HG02588 (cell line): ENCODE measurements around the gene RLN3.

Experiments used
- ATAC-seq: cut with Tn5 transposase; IDR thresholded peaks from one replicate; pipeline ENCODE4 v1.9.1; 2021; ENCODE audit warnings: mild to moderate bottlenecking, moderate library complexity; ENCODE audit not compliant: unreplicated experiment

RLN3 gene, protein sequence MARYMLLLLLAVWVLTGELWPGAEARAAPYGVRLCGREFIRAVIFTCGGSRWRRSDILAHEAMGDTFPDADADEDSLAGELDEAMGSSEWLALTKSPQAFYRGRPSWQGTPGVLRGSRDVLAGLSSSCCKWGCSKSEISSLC

DNA sequence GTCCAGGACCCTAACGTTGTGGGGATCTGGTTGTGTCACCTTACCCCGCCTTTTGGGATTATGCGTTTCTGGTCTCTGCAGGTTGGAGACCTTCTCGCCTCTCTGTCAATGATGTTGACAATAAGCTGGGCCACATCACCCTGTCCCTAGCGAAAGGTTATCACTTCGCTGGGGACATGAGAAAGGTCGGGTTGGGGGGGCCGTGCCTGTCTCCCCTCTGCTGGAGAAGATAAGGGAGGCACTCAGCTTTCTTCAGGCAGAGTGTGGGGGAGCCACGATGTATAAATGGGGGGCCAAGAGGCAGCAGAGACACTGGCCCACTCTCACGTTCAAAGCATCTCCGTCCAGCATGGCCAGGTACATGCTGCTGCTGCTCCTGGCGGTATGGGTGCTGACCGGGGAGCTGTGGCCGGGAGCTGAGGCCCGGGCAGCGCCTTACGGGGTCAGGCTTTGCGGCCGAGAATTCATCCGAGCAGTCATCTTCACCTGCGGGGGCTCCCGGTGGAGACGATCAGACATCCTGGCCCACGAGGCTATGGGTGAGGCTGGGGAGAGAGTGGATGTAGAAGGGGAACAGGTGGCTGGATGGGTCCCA, at the start of gene RLN3:
Gene RLN3, plus strand, starts transcription at position 293 of the 595 bp plus-strand sequence. Its CDS starts 57 bp downstream, at position 350.
- ATAC-seq: no peak

DNA sequence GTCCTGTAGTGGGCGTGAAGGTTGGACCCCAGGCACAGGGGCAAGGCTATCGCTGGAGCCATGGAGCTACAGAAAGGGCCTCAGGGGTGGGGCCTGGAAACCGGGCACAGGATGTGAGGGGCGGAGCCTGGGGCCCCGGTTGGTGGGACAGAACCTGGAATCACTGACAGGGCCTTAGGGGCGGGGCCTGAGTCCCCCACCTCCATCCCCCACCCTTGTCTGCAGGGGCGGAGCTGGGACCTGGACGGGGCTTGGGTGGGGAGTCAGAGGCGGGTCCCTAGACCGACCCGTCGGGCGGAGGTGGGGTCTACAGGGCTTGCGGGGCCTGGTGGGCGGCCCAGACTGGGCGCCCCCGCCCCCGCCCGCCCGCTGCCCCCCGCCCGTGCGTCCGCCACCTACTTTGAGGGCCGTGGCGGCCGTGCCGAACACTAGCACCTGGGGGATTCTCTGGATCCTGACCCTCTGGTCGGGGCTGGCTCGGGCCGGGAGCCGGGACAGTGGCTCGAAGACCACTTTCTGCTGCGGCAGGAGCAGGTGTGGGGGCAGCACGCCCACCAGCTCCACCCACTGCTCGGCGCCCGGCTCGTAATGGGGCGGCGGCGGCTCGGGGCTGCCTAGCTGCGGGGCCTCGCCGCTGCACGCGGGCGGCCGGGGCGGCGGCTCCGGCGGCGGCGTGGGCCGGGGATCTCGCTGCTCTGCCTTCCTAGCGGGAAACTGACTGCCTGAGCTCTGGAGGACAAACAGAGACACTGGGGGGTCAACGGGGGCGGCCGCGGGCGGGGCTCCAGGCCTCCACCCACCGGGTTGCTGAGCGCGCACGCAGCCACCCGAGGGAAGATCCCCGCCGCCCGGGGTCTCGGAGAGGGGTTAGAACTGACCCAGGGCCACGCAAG, 49.4 kb upstream of the RLN3 start:
- ATAC-seq: no peak

DNA sequence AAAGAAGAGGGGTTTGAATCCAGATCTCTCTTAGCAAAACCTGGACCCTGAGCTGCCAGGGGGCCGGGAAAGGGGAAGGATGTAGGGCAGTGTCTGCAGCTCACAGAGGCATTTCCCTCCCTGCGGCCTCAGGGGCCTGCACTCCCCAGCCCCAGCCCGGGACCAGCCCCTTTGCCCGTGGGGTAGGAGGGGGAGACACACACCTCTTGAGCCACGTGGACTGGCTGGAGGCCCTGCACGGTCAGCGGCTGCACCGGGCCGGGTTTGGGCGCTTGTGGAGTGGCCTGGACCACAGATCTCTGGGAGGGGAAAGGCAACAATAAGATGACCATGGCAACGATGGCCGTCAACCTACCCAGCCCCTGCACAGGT, 48.7 kb upstream of the RLN3 start:
- no peak for ATAC-seq

DNA sequence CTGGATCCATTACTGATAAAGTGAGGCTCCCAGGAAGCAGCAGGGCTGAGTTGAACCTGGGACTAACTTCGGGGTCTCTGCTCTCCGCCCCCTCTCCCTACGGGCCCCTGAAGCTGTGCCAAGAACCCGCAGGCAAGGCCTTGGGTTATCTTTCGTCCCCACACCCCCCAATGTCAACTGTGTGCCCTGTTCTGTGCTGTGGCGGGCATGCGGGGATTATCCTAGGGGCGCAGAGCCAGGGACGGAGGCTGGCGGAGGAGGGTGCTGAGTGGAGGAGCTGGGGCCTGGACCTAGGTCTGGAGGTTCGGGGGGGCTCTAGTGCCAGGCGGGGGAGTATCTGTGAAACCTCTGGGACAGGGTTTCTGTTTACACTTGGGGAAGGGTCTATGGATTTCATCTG, 48.3 kb upstream of the RLN3 start:
- no peak for ATAC-seq

DNA sequence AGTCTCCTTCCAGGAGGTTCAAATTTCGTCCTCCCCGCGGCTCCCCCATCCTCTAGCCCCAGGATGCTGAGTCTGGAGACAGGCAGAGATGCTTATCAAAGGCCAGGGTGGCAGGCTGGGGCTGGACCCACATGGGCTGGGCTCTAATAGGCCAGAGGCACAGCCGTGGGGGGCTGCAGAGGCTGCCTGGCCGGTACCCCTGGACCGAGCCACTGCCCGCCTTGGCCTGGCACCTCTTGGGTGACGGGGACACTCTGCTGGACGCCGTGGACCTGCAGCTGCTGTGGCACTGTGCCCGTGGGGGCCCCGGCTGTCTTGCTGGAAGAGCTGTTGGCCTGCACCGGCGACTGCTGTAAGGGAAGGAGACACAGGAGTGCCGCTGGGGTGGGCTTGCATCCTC, 47.6 kb upstream of the RLN3 start:
- no peak for ATAC-seq

DNA sequence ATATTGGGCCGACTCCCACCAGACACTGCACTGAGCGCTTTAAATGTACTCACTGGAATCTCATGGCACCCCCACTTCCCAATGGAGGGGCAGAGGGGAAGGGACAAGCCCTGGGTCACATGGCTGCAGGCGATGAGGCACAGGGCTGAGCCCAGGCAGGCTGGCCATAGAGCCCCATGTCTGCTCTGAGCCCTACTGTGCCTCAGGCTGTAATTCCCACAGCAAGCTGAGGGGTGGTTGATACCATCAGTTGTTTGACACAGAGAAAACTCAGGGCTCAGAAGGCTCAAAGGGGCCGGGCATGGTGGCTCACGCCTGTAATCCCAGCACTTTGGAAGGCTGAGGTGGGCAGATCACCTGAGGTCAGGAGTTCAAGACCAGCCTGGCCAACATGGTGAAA, 46.9 kb upstream of the RLN3 start:
- ATAC-seq: no peak

DNA sequence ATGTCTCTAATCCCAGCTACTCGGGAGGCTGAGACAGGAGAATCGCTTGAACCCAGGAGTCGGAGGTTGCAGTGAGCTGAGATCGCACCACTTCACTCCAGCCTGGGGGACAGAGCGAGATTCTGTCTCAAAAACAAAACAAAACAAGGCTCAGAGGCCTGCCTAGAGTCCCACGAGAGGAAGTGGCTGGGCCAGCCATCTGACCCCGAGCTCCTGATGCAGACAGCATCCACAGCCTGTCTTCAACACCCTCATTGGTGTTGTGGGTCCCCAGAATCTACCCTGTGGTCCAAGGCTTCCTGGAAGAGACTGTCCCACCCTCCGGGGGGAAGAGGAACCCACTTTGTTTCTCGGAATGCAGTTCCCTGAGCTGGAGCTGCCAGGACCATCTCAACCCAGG, 46.5 kb upstream of the RLN3 start:
- no peak for ATAC-seq

DNA sequence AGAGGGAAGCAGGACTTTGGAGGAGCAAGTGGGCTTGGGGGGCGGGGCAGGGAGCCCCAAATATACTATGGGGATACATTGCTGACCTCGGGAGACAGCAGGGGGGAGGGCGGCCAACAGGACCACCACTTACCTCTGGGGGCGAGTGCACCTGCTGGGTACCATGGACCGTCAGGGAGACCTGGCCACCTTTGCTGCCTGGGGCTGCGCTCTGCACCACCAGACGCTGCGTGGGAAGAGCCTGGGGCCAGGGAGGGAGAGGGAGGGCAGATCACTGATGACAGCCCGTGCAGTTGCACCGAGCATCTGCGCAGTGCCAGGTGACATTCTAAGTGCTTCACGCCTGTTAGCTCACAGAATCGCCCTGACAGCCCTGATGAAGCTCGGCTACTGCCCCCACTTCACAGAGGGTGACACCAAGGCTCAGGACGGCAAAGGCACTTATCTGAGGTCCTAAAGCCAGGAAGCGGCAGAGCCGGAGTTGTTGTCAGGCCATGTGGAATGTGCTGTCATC, 45.9 kb upstream of the RLN3 start:
- no peak for ATAC-seq

DNA sequence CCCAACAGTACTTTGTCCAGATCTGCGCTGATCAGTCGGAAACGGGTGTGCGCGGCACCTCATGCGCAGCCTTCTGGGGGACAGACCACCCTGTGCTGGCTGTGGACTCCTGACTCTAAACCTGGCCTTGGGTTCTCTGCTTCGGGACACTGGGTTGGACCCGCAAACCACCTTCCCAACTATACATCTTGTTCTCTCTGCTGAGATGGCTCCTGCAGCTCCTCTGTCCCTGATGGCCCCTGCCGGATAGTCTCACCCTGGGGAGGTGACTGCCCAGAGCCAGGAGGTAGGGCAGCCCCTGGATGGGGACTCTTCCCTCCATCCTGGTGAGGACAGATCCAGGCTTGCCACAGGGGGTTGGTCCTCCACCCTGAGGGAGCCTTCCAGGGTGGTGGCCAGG, 45.2 kb upstream of the RLN3 start:
- no peak for ATAC-seq

DNA sequence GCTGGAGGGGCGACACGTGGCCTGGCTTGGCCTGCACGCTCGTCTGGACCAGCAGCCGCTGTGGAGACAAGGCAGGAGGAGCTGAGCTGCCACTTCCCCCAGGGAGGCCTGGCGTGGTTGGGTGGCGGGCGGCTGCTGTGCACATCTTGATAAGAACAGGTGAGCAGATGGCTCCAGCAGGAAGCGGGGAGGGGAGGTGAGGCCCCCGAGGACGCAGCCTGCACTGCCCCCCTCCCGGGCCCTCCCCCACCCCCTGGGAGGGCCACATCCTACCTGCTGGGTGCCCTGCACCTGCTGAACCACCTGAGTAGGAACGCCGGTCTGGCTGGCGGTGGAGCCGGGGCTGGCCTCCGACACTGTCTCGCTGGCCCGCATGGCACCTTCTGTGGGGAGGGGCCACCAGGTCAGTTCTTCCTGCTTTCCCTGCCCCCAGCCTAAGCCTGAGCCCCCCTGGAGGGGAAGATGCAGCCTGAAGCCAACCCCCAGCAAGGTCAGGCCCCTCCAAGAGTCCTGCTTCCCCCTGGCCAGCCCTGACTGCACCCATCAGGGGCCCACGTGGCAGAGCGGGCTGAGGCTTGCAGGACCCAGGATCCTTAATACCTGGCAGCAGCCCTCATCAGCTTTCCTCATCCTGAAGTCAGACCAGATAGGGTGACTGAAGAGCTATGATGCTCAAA, 44.6 kb upstream of the RLN3 start:
- no peak for ATAC-seq

DNA sequence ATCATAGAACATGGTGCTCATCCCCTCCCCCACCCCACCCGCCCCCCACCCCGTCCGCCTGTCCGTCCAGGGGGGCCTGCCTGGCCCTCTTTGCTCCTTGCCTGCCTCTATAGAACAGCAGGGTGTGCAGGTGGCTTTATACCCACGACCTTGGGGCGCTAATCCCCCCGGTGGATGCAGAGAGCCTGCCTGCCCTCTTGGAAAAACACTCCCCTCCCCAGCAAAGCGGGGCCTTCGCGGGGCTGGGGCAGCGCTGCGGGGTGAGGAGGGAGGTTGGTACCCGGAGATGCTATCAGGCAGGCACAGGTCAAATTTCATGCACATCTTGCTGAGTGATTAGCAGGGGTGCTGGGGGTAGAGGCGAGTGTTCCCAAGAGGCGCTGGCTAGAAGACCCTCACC, 43.8 kb upstream of the RLN3 start:
- no peak for ATAC-seq

DNA sequence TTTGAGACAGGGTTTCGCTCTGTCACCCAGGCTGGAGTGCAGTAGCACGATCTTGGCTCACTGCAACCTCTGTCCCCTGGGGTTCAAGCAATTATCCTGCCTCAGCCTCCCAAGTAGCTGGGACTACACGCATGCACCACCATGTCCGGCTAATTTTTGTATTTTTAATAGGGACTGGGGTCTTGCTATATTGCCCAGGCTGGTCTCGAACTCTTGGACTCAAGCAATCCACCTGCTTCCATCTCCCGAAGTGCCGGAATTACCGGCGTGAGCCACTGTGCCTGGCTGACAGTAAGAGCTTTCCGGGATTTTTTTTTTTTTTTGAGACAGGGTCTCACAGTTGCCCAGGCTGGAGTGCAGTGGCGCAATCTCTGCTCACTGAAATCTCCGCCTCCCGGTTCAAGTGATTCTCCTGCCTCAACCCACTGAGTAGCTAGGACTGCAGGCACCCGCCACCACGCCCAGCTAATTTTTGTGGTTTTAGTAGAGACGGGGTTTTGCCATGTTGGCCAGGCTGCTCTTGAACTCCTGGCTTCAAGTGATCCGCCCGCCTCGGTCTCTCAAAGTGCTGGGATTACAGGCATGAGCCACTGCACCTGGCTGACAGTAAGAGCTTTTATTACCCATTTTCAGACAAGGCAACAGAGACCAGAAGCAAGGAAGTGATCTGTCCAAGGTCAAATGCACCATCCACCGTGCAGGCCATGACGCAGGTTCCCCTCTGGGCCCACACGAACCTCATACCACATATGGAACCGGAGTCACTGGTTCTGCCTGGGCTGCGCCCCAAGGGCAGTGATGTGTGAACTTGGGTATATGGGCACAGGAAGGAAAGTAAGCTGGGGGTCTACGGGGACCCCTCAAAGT, 42.8 kb upstream of the RLN3 start:
- no peak for ATAC-seq

DNA sequence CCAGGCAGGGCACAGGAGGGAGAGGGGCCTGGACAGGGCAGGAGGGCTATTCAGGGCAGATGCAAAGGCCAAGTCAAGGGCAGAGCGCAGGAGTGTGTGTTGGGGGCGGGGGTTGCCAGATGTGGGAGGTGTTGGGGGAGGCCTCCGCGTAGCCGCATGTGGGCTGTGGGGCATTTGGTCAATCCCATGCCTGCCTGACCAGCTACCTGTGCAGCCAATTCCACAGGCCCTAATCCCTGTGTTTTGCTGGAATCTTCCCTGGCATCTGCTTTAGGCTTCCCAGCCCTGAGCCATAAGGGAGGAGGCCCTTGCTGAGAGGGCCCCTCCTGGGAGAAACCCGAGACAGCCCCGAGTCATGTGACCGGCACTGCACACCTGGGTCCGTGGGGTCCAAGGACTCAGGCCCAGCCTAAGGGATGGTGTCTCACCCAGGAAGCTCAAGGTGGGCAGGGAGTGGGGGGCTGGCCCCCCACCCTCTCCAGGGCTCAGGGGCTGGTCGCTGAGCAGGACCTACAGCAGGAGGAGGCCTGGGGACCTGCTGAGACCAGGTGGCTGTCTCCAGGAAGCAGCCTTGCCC, 42.1 kb upstream of the RLN3 start:
- peak; percentile 25 for ATAC-seq

DNA sequence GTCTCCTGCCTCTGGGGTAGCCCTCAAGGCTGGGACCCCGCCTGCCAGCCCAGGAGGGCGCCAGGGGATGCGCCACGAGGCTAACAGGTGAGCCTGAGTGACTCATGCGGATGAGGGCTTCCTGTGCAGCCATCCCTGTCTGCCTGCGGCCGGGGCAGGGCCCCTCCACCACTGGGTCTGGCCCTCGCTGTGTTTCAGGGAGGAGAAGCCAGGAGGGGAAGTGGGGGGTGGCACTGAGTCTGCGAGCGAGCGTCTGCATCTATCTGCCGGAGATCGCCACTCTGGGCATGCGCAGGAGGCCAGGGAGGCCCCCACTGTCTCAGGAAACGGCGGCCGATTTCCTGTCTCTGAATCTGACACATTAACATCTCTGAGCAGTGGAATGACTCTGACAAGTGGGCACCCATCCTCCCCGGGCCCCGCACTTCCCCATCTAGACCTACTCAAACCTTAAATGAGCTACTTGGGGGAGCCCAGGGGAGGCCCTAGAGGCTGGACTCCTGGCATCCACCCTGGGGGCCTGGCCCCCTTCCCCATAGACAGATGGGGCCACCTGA, 41.5 kb upstream of the RLN3 start:
- ATAC-seq: peak; percentile 73

DNA sequence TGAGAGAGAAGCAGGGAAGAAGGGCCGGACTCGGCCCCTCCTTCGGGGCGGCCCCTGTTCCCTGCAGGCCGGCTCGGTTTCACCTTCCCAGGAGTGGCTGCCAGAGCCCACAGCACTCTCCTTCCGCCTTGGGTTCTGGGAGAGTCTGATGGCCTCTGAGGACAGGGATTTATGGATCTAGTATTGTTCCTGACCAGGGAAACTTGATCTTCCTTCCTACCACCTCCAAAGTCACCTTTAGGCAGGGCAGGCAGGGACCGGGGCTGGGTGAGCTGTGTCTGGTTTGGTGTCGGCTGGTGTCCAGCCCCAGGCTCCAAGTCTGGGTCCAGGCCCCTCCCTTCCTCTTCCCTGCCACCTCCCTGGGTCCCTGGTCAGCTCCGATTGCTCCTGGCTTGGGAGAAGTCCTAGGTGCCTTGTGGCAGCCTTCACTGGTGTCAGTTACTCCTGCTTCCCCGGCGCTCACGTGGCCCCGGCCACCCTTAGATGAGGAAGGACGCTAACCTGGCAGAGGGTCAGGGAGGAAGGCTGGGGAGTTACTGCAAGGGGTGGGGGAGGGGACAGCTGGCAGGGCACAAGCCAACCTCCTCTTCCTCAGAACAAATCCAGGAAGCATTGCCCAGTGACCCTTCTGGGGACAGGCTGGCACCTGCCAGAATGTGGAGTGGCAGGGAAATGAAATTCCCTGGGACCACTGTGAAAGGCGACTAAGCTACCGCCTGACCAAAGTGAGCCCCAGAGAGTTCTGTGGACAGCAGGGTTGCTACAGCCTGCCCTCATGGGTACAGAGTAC, 40.7 kb upstream of the RLN3 start:
- no peak for ATAC-seq

DNA sequence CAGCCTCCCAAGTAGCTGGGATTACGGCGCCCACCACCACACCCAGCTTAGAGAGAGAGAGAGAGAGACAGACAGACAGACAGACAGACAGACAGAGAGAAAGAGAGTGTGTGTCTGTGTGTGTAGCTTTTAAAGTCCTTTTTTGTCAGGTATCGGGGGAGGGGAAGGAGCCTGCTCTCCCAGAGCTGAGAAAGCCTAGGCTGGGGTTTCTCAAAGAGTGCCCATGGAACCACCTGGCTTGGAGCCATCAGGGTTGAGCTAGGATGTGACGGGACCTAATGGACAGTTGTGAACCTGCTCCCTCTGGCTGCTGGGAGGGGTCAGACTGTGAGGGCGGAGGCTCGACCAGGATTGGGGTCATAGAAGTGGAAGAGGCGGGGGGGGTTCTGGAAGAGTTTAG, 38.5 kb upstream of the RLN3 start:
- no peak for ATAC-seq

DNA sequence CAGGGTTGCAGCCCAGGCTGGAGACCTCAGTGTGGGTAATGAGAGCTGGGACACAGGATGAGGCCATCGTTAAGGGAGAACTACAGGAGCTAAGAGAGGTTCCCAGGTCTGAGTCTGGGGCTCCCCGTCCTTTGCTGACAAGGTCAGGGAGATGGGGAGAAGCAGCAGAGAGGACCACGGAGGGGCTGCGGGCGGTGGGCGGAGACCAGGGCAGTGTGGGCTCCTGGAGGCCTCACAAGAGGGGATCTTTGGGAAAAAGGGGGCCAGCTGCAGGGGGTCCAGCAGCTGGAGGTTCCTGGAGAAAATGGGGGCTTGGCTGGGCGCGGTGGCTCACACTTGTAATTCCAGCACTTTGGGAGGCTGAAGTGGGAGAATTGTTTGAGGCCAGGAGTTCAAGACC, 37.9 kb upstream of the RLN3 start:
- ATAC-seq: no peak

DNA sequence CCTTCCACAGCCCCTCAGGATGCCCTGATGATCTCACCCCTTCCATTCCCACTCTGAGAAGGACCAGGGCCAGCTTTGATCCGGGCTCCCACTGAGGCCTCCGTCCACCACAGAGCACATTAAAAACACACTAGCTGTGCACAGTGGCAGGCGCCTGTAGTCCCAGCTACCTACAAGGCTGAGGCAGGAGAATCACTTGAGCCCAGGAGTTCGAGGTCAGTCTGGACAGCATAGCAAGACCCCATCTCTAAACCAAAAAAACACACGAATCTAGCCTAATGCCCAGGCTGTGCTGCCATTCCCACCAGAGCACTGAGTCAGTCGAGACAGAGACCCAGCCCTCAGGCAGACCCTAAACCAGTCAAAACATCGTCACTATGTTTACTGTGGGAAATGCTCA, 35.9 kb upstream of the RLN3 start:
- ATAC-seq: no peak
